Right ventricle myocardium inferior (tissue), 1 donor: ENCODE measurements around the gene MORC4. TPM values are rescaled to one million over a fixed set of nuclear protein-coding genes. Genes with fewer than 3 reads are reported as not detected.
"Not testable (repeated sequence)": the region's sequence is repeated elsewhere in the genome, so short reads cannot be mapped to it uniquely, and the experiment has no call there.

Source experiments
- ATAC-seq: fragments of 200-7000 bp; cut with Tn5 transposase; one replicate; pipeline ENCODE4 v1.9.1; 2020; ENCODE audit warnings: mild to moderate bottlenecking, moderate library complexity
- DNase-seq: peaks from one replicate; pipeline ENCODE4 v3.0.0; 2021; ENCODE audit errors: missing footprints
- intact Hi-C: fragments of 100-400 bp; cut with DNase I; formaldehyde crosslinking; loops from one replicate; pipeline ENCODE4 v1.11.0; 2022
- long read RNA-seq: library from polyadenylated mRNA; unstranded; transcript quantifications from one replicate; pipeline ENCODE4 v2.0.0, GENCODE V29; 2021
- total RNA-seq: library from RNA; stranded (reverse); fragmentation: NEBNext Ultra II Directional; extraction: Animal tissue kit (Norgen Biotek cat#: 25700); gene quantifications from one replicate; pipeline ENCODE4 v1.2.1, GENCODE V29; 2021
- donor health status: DM: no; HTN: yes; CAD: no; lungs with severe emphysema.

Gene MORC4
- 2.8 TPM for total RNA-seq
- long read RNA-seq, partial matches to known transcripts: 1 of 5 reads
- long read RNA-seq, other reads (novel, unspliced or antisense): 3 of 5 reads

- DNase-seq: peak; percentile 82
- intact Hi-C loops: no loop called here
- ATAC-seq: peak; percentile 97
Observed at GRCh38 chrX:107000013-107000515, at the start of gene MORC4. TSS of gene MORC4 (minus strand) at chrX:107000212. CDS start at chrX:106999969, 243 bp downstream.

- no peak for ATAC-seq
- no peak for DNase-seq
- intact Hi-C loops: no loop called here
Observed at GRCh38 chrX:107047622-107048021, 47.6 kb upstream of the MORC4 start.

DNA sequence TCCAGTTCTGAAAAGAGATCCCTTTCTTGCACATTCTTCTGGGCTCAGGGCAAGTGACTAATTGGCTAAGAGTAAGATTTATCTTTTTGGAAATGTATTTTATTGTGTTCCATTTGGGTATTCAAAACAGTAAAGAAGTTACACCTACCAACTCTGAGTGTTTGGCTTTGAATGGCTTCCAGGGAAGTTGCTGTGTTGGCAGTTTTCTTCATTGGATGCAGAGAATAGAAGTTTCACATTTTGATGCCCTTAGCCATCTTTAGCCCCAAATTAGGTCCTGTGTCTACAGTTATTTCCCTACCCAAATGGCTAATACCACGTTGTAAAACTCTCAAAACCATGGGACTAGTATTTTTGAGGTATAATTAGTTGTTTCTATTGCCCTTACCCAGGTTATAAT lies 29.7 kb upstream of the MORC4 start:
- no peak for ATAC-seq
- intact Hi-C loops: no loop called here
- no peak for DNase-seq

DNA sequence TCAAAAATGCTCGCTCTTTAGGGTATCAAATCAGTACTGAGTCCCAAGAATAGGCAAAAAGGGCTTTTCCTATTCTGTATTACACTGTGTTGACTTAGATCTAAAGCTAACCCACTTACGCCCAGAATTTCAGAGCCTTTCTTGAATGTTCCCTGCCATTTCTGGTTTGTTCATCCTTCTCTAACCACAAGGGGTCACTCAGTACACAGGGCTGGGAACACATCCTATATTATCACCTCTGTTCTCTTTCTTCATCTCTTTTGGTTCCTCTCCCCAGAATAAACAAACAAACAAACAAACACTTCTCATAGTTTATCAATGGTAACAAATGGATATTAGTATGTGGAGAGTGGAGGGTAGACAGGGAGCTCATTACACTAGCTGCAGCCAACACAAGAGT lies 25.5 kb upstream of the MORC4 start:
- intact Hi-C loops: loop anchor here (2.0 kb wide), 1 partner anchor 869 kb away; no protein-coding TSS in a partner anchor
- no peak for DNase-seq
- no peak for ATAC-seq

GRCh38 chrX:107014936-107015335 lies 14.9 kb upstream of the MORC4 start:
- DNase-seq: no peak
- intact Hi-C loops: no loop called here
- ATAC-seq: no peak

DNA sequence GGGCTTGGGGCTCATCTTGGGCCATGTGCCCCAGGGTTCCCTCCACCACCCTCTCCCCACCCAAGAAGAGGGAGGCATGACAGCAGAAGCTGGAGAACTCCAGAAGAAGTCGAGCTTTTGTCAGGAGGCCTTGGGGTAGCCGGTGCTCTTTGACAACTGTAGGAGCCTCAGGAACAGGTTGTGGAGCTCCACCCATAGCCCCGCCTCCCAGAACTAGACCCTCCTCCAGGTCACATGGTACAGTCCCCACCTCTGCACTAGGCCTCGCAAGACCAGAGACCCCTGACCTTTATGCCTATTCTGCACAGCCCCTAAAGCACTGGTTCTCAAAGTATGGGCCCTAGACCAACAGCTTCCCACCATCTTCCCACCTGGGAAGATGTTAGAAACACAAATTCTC lies 8.0 kb upstream of the MORC4 start:
- no peak for ATAC-seq

GRCh38 chrX:106999002-106999975 lies 723 bp downstream of the MORC4 start:
- DNase-seq (no peak), ATAC-seq (peak; percentile 79)
- intact Hi-C loops: no loop called here

More for the DNA sequence above, 8.0 kb upstream of the MORC4 start:
- intact Hi-C loops: no loop called here
- DNase-seq: no peak

DNA sequence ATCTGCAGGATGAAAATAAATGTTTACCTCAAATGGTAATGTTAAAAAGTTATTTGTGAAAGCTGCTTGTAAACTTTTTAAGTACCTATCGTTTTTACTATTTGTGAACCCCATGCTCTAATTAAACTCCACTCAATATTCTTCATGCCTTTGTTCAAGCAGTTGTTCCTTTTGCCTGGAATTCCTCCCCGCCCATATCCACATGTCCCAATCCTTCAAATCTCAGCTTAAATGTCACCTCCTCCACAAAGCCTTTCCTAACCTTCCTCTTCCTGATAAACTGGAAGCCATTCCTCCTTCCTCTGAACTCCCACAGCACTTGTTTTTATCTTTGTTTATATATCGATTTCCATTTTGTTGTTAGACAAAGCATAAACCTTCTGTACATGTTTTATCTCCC lies 2.4 kb downstream of the MORC4 start:
- no peak for DNase-seq
- intact Hi-C loops: no loop called here
- ATAC-seq: no peak

DNA sequence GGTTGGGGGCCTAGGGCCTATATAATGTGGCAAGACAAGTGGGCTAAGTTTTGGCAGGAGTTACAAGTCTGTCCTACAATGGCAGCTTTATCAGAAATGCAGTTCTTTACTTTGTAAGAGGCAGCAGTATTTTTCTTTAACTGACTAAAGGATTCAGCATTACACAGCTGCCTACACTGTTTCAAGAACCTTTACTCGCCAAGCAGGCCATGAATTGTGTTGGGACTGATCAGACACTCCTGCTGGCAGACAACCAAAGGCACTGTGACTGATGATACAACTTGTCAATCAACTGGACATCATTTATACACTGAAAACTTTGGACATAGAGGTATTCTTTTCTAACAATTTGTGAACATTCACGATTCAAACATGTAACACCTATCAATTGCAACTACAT lies 4.3 kb downstream of the MORC4 start:
- DNase-seq: no peak
- intact Hi-C loops: no loop called here
- ATAC-seq: no peak

GRCh38 chrX:106987488-106987887 lies 12.5 kb downstream of the MORC4 start:
- intact Hi-C loops: no loop called here
- DNase-seq: no peak
- no peak for ATAC-seq

GRCh38 chrX:106980952-106981626 lies 18.9 kb downstream of the MORC4 start:
- DNase-seq: no peak
- intact Hi-C loops: no loop called here

GRCh38 chrX:106976416-106976815 lies 23.6 kb downstream of the MORC4 start:
- DNase-seq: no peak
- intact Hi-C loops: no loop called here
- ATAC-seq: no peak

More at GRCh38 chrX:106980952-106981626, 18.9 kb downstream of the MORC4 start:
- ATAC-seq: no peak

DNA sequence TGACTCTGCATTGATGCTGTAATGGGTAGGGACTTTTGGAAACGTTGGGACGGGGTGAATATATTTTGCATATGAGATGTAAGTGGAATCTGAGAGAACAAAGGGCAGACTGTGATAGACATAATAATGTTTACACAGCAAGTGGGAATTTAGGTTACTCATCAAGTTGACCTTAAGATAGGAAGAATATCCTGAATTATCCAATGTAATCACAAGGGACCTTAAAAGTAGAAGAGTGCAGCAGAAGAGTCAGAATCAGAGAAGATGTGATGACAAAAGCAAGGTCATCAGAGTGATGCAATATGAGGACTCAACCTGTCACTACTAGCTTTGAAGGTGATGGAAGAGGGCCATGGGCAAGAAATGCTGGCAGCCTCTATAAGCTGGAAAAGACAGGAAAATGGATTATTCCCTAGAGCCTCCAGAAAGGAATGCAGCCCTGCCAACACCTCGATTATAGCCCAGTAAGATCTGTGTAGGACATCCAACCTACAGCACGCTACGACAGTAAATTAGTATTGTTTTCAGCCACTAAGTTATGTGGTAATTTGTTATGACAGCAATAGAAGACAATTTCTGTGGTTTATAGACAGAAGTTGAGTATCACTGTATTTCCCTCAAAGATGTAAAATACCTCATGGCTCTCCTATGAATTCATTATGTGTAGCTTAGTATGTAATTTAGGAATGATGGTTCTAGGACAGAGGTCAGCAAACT lies 26.4 kb downstream of the MORC4 start:
- intact Hi-C loops: no loop called here
- ATAC-seq (no peak), DNase-seq (no peak)

- ATAC-seq (no peak), DNase-seq (no peak)
- intact Hi-C loops: no loop called here
Observed at GRCh38 chrX:106972896-106973295, 27.1 kb downstream of the MORC4 start.

GRCh38 chrX:106966547-106966946 lies 33.5 kb downstream of the MORC4 start:
- DNase-seq, ATAC-seq, intact Hi-C loops: not testable (repeated sequence)

GRCh38 chrX:106964290-106964689 lies 35.7 kb downstream of the MORC4 start:
- no peak for DNase-seq
- intact Hi-C loops: no loop called here
- no peak for ATAC-seq

GRCh38 chrX:106963111-106963510 lies 36.9 kb downstream of the MORC4 start:
- no peak for ATAC-seq
- no peak for DNase-seq
- intact Hi-C loops: no loop called here

GRCh38 chrX:106959901-106960300 lies 40.1 kb downstream of the MORC4 start:
- DNase-seq (no peak), ATAC-seq (no peak)
- intact Hi-C loops: no loop called here

DNA sequence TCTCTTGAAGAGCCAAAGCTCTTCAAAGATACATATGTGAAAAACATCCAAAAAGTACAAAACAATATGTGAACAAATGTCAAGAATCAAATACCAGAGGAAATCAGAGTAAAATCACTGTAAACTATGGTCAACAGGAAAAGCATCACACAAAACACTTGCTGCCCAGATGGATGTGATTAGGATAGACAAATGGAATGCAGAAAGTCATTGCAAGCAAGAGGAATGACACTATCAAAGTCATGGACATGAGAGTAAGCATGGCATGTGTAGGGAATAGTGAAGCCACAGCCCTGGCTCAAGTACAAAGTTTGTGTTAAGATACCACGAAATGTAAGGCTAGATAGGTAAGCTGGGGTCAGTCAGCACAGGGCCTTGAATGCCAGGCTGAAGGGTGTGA lies 42.2 kb downstream of the MORC4 start:
- ATAC-seq (no peak), DNase-seq (no peak)
- intact Hi-C loops: no loop called here
